Right lobe of liver (tissue), 4 donors: ENCODE data around the gene TREX2.

Source experiments
- CTCF ChIP-seq, 4 donors: fragments of 200-600 bp in 3 of 4; fragments of 450-650 bp in 1 of 4; IDR thresholded peaks; one replicate each; pipeline versions ENCODE4 v1.5.1 to v1.8.0; 2016 to 2022; ENCODE audit warnings: antibody characterized with exemption in 4 of 4, mild to moderate bottlenecking in 2 of 4
- POLR2A ChIP-seq: fragments of 450-650 bp; IDR thresholded peaks from one replicate; pipeline ENCODE4 v1.6.1; 2017; ENCODE audit warnings: antibody characterized with exemption, mild to moderate bottlenecking
- donor health status: DM: no; HTN: no; CAD: no.
- donor health status: DM: no; HTN: no; CAD: no.
- donor health status: DM: no; HTN: yes; CAD: no.

- no peak for TF ChIP-seq CTCF (IDR thresholded peaks at IDR 0.05)
- TF ChIP-seq POLR2A = no peak
These were observed 24.1 kb upstream of the TREX2 start for GRCh38 chrX:153469811-153470410.
